ENCODE measurements around the gene ASB6.

ASB6 gene

GRCh38 chr9:129610473-129611306 is 31.3 kb downstream of the ASB6 start:
- Histone ChIP-seq H2BK15ac (replicated peaks; ENCODE audit: low read depth) (no peak overlapping the region), H4K8ac (ENCODE audit: low read depth, low read length) (peak overlapping the region; percentile 67), H2BK5ac (ENCODE audit: low read length) (no peak overlapping the region), H4K5ac (ENCODE audit: low read length) (no peak overlapping the region), H3K4me3 (ENCODE audit: low read length) (peak overlapping the region; percentile 60), H3K27ac (ENCODE audit: low read depth, low read length) (peak overlapping the region; percentile 49), H3K56ac (ENCODE audit: low read length) (peak overlapping the region; percentile 89), H3K36me3 (ENCODE audit: control insufficient read depth, insufficient read depth, low read length) (no peaks in the 10 kb centered on the region), H2BK120ac (ENCODE audit: low read depth, low read length) (peak overlapping the region; percentile 19), H3K4me1 (ENCODE audit: control insufficient read depth, low read depth, low read length) (peaks cover 5% of the 10 kb centered on the region), H3K9ac (ENCODE audit: low read length) (peak overlapping the region; percentile 85), H2AK5ac (ENCODE audit: low read length) (no peak overlapping the region), H3K79me2 (ENCODE audit: control insufficient read depth, insufficient read depth, low read length) (no peaks in the 10 kb centered on the region), H3K4ac (ENCODE audit: low read depth, low read length) (peak overlapping the region; percentile 76), H3K27me3 (ENCODE audit: insufficient read depth, low read length, poor library complexity) (no peaks in the 10 kb centered on the region), H3K23ac (ENCODE audit: low read length) (no peak overlapping the region), H3K79me1 (ENCODE audit: low read length) (no peaks in the 10 kb centered on the region), H3K18ac (ENCODE audit: low read length) (peak overlapping the region; percentile 85), H3K4me2 (ENCODE audit: low read length) (peak overlapping the region; percentile 84)
- DNase-seq: peak; percentile 90
- WGBS (ENCODE audit: extremely low coverage, insufficient coverage, low lambda C conversion rate): no CpG with 5 or more reads among the region's 66 CpGs

- peak overlapping the region; percentile 49 for H3K27ac ChIP-seq (ENCODE audit: low read depth, low read length)
- H3K4me3 ChIP-seq (ENCODE audit: low read length): peak overlapping the region; percentile 60
- H3K4me1 ChIP-seq (ENCODE audit: control insufficient read depth, low read depth, low read length): peaks cover 5% of the 10 kb centered on the region
- H3K9ac ChIP-seq (ENCODE audit: low read length): peak overlapping the region; percentile 85
- peak overlapping the region; percentile 85 for H3K18ac ChIP-seq (ENCODE audit: low read length)
- peak overlapping the region; percentile 19 for H2BK120ac ChIP-seq (ENCODE audit: low read depth, low read length)
- H3K79me1 ChIP-seq (ENCODE audit: low read length): no peaks in the 10 kb centered on the region
- no peaks in the 10 kb centered on the region for H3K36me3 ChIP-seq (ENCODE audit: control insufficient read depth, insufficient read depth, low read length)
- DNase-seq: no peak
- no peaks in the 10 kb centered on the region for H3K79me2 ChIP-seq (ENCODE audit: control insufficient read depth, insufficient read depth, low read length)
- WGBS (ENCODE audit: extremely low coverage, insufficient coverage, low lambda C conversion rate): no CpG with 5 or more reads among the region's 24 CpGs
- H3K4me2 ChIP-seq (ENCODE audit: low read length): peak overlapping the region; percentile 54
- H2BK5ac ChIP-seq (ENCODE audit: low read length): no peak overlapping the region
- peak overlapping the region; percentile 76 for H3K4ac ChIP-seq (ENCODE audit: low read depth, low read length)
- H3K56ac ChIP-seq (ENCODE audit: low read length): peak overlapping the region; percentile 89
- no peak overlapping the region for H2BK15ac ChIP-seq (replicated peaks; ENCODE audit: low read depth)
- H3K27me3 ChIP-seq (ENCODE audit: insufficient read depth, low read length, poor library complexity): no peaks in the 10 kb centered on the region
- no peak overlapping the region for H3K23ac ChIP-seq (ENCODE audit: low read length)
- H4K8ac ChIP-seq (ENCODE audit: low read depth, low read length): peak overlapping the region; percentile 67
- no peak overlapping the region for H2AK5ac ChIP-seq (ENCODE audit: low read length)
- H4K5ac ChIP-seq (ENCODE audit: low read length): no peak overlapping the region
These were observed 31.8 kb downstream of the ASB6 start for GRCh38 chr9:129610213-129610472.

GRCh38 chr9:129609486-129610212 is 32.3 kb downstream of the ASB6 start:
- Histone ChIP-seq H3K23ac (ENCODE audit: low read length) (no peak overlapping the region), H3K79me1 (ENCODE audit: low read length) (no peaks in the 10 kb centered on the region), H3K4me2 (ENCODE audit: low read length) (peak overlapping the region; percentile 61), H3K18ac (ENCODE audit: low read length) (peak overlapping the region; percentile 92), H2AK5ac (ENCODE audit: low read length) (peak overlapping the region; percentile 83), H2BK120ac (ENCODE audit: low read depth, low read length) (peak overlapping the region; percentile 85), H3K9ac (ENCODE audit: low read length) (peak overlapping the region; percentile 74), H3K27ac (ENCODE audit: low read depth, low read length) (no peak overlapping the region), H3K4ac (ENCODE audit: low read depth, low read length) (peak overlapping the region; percentile 93), H3K4me1 (ENCODE audit: control insufficient read depth, low read depth, low read length) (peaks cover 6% of the 10 kb centered on the region), H2BK15ac (replicated peaks; ENCODE audit: low read depth) (no peak overlapping the region), H3K4me3 (ENCODE audit: low read length) (no peak overlapping the region), H4K8ac (ENCODE audit: low read depth, low read length) (no peak overlapping the region), H2BK5ac (ENCODE audit: low read length) (peak overlapping the region; percentile 13), H3K36me3 (ENCODE audit: control insufficient read depth, insufficient read depth, low read length) (no peaks in the 10 kb centered on the region), H3K56ac (ENCODE audit: low read length) (peak overlapping the region; percentile 88), H4K5ac (ENCODE audit: low read length) (no peak overlapping the region), H3K27me3 (ENCODE audit: insufficient read depth, low read length, poor library complexity) (no peaks in the 10 kb centered on the region), H3K79me2 (ENCODE audit: control insufficient read depth, insufficient read depth, low read length) (no peaks in the 10 kb centered on the region)
- no CpG with 5 or more reads among the region's 30 CpGs for WGBS (ENCODE audit: extremely low coverage, insufficient coverage, low lambda C conversion rate)
- DNase-seq: peak; percentile 47

- Histone ChIP-seq H2BK120ac (ENCODE audit: low read depth, low read length) (no peak overlapping the region), H3K4me2 (ENCODE audit: low read length) (no peak overlapping the region), H3K27me3 (ENCODE audit: insufficient read depth, low read length, poor library complexity) (no peaks in the 10 kb centered on the region), H2AK5ac (ENCODE audit: low read length) (peak overlapping the region; percentile 88), H3K4me1 (ENCODE audit: control insufficient read depth, low read depth, low read length) (peaks cover 9% of the 10 kb centered on the region), H3K79me2 (ENCODE audit: control insufficient read depth, insufficient read depth, low read length) (no peaks in the 10 kb centered on the region), H4K8ac (ENCODE audit: low read depth, low read length) (no peak overlapping the region), H3K56ac (ENCODE audit: low read length) (peak overlapping the region; percentile 83), H2BK5ac (ENCODE audit: low read length) (peak overlapping the region; percentile 50), H2BK15ac (replicated peaks; ENCODE audit: low read depth) (no peak overlapping the region), H3K4ac (ENCODE audit: low read depth, low read length) (peak overlapping the region; percentile 93), H3K27ac (ENCODE audit: low read depth, low read length) (no peak overlapping the region), H3K18ac (ENCODE audit: low read length) (peak overlapping the region; percentile 92), H3K4me3 (ENCODE audit: low read length) (no peak overlapping the region), H4K5ac (ENCODE audit: low read length) (no peak overlapping the region), H3K9ac (ENCODE audit: low read length) (no peak overlapping the region), H3K36me3 (ENCODE audit: control insufficient read depth, insufficient read depth, low read length) (no peaks in the 10 kb centered on the region), H3K79me1 (ENCODE audit: low read length) (no peaks in the 10 kb centered on the region), H3K23ac (ENCODE audit: low read length) (peak overlapping the region; percentile 74)
- WGBS (ENCODE audit: extremely low coverage, insufficient coverage, low lambda C conversion rate): no CpG with 5 or more reads among the region's 27 CpGs
- DNase-seq: no peak
These were observed 33.1 kb downstream of the ASB6 start for GRCh38 chr9:129608561-129609481.

GRCh38 chr9:129607027-129607387 is 34.9 kb downstream of the ASB6 start:
- H3K27ac ChIP-seq (ENCODE audit: low read depth, low read length): no peak overlapping the region
- H2AK5ac ChIP-seq (ENCODE audit: low read length): peak overlapping the region; percentile 68
- H3K18ac ChIP-seq (ENCODE audit: low read length): peak overlapping the region; percentile 15
- DNase-seq: no peak
- H3K23ac ChIP-seq (ENCODE audit: low read length): no peak overlapping the region
- H4K5ac ChIP-seq (ENCODE audit: low read length): no peak overlapping the region
- H2BK5ac ChIP-seq (ENCODE audit: low read length): peak overlapping the region; percentile 11
- peak overlapping the region; percentile 61 for H3K4ac ChIP-seq (ENCODE audit: low read depth, low read length)
- H4K8ac ChIP-seq (ENCODE audit: low read depth, low read length): no peak overlapping the region
- H3K56ac ChIP-seq (ENCODE audit: low read length): peak overlapping the region; percentile 81
- no CpG with 5 or more reads among the region's 6 CpGs for WGBS (ENCODE audit: extremely low coverage, insufficient coverage, low lambda C conversion rate)
- no peak overlapping the region for H3K4me3 ChIP-seq (ENCODE audit: low read length)
- H3K79me2 ChIP-seq (ENCODE audit: control insufficient read depth, insufficient read depth, low read length): no peaks in the 10 kb centered on the region
- no peak overlapping the region for H2BK15ac ChIP-seq (replicated peaks; ENCODE audit: low read depth)
- H2BK120ac ChIP-seq (ENCODE audit: low read depth, low read length): no peak overlapping the region
- no peak overlapping the region for H3K4me2 ChIP-seq (ENCODE audit: low read length)
- peaks cover 12% of the 10 kb centered on the region for H3K4me1 ChIP-seq (ENCODE audit: control insufficient read depth, low read depth, low read length)
- peak overlapping the region; percentile 13 for H3K9ac ChIP-seq (ENCODE audit: low read length)
- no peaks in the 10 kb centered on the region for H3K36me3 ChIP-seq (ENCODE audit: control insufficient read depth, insufficient read depth, low read length)
- no peaks in the 10 kb centered on the region for H3K79me1 ChIP-seq (ENCODE audit: low read length)
- H3K27me3 ChIP-seq (ENCODE audit: insufficient read depth, low read length, poor library complexity): no peaks in the 10 kb centered on the region

Measured in mesendoderm (in vitro differentiated cells).